Esophagus muscularis mucosa (tissue), 4 donors: ENCODE measurements around the gene PEX14. TPM values are rescaled to one million over a fixed set of nuclear protein-coding genes. Genes with fewer than 3 reads are reported as not detected.

Source experiments
- DNase-seq: peaks from one replicate; pipeline ENCODE4 v3.0.0-alpha.2; 2017; ENCODE audit errors: extremely low spot score
- H3K27ac ChIP-seq, 4 donors: fragments of 200-600 bp; sonication (generic); replicated peaks in 1 of 4; 1 replicate in 3 of 4; 2 replicates in 1 of 4; pipeline ENCODE4 v1.5.1; 2016 to 2019; ENCODE audit warnings: mild to moderate bottlenecking in 1 of 4
- H3K27me3 ChIP-seq, 4 donors: fragments of 200-600 bp; sonication (generic); one replicate each; pipeline versions ENCODE4 v1.5.1 to v1.6.0; 2016 to 2019
- H3K36me3 ChIP-seq, 4 donors: fragments of 200-600 bp; sonication (generic); one replicate each; pipeline ENCODE4 v1.5.1; 2016 to 2019
- H3K4me1 ChIP-seq, 4 donors: fragments of 200-600 bp; sonication (generic); one replicate each; pipeline ENCODE4 v1.5.1; 2016 to 2019
- H3K4me3 ChIP-seq, 4 donors: fragments of 200-600 bp; sonication (generic); 1 replicate in 2 of 4; 2 replicates in 2 of 4; pipeline ENCODE4 v1.5.1; 2016 to 2019; ENCODE audit warnings: mild to moderate bottlenecking in 4 of 4, moderate library complexity in 1 of 4
- H3K9me3 ChIP-seq, 4 donors: fragments of 200-600 bp; sonication (generic); 1 replicate in 3 of 4; 2 replicates in 1 of 4; pipeline ENCODE4 v1.5.1; 2016 to 2019
- EP300 ChIP-seq: sonication (generic); formaldehyde crosslinking; IDR thresholded peaks from one replicate; pipeline ENCODE4 v1.6.1; 2017; ENCODE audit warnings: antibody characterized with exemption
- POLR2A ChIP-seq: fragments of 450-650 bp; IDR thresholded peaks from one replicate; pipeline ENCODE4 v1.6.1; 2017; ENCODE audit warnings: antibody characterized with exemption, moderate library complexity, mild to moderate bottlenecking, low read depth
- POLR2AphosphoS5 ChIP-seq, 2 donors: sonication (generic); formaldehyde crosslinking; IDR thresholded peaks; one replicate each; pipeline ENCODE4 v1.6.1; 2017; ENCODE audit warnings: antibody characterized with exemption in 2 of 2
- WGBS: methylation state at CpG from one replicate; pipeline ENCODE4 v1.1.5; 2018; 5-methylcytosine and 5-hydroxymethylcytosine counted together
- intact Hi-C: fragments of 100-400 bp; cut with DNase I; formaldehyde crosslinking; loops from one replicate; pipeline ENCODE4 v1.15.1; 2023
- total RNA-seq, 4 donors: library from RNA; depleted of rRNA; stranded (reverse); fragments of >200 nt; gene quantifications; one replicate each; pipeline versions ENCODE4 v1.1.0 to v1.2.1, GENCODE V29; 2016
- TF ChIP-seq, protein P1 (sequence below), 3 experiments: fragments of 200-600 bp in 2 of 3; fragments of 450-650 bp in 1 of 3; sonication (generic) in 2 of 3; IDR thresholded peaks; one replicate each; pipeline ENCODE4 v1.5.1; 2017 to 2019; ENCODE audit warnings: antibody characterized with exemption in 3 of 3, mild to moderate bottlenecking in 2 of 3, moderate library complexity in 1 of 3

Gene PEX14
- total RNA-seq, 4 donors from 2014 or later: 16.2 to 24.2 (median 20.1) TPM

DNA sequence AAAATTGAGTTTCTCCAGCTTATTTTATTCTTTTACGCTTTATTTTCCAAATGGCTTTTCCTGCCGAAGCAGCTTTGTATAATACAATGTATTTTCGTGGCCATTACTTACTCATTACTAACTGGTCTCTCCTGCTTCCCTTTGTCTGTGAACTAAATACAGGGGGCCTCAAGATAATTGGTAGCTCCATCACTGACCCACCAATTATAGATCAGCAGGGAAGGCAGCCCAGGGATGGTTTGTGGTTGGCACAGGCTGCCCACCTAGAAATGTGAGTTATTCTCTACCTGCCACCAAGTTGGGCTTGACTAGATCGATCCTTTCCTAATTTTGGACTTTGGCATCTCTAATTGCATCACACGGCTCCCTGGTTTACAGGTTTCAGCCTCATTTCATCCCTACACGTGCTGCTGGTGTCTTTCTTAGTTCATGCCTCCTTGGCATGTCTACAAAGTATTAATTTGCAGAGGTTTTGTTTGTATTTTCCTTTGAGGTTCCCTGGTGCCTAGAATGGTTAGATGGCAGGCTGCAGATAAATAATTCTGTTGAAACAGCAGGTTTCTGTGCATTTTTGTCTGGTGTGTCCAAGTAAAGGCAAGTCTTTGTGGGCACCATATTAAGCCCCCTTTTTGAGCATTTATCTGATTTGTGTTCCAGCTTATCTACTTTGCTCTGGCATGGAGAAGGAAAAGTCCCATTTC, 35.2 kb downstream of the PEX14 start:
- intact Hi-C loops: loop anchor here (5.0 kb wide), 2 partner anchors 287 to 357 kb away; partner anchors contain the start of gene CASZ1
- WGBS: 79% methylated on average over 6 of the region's 6 CpGs
- H3K27ac ChIP-seq: peak overlapping the region in 1 of 4 donors; percentile 23

GRCh38 chr1:10510520-10511493, 36.1 kb downstream of the PEX14 start:
- Histone ChIP-seq H3K4me1 (peaks cover 25 to 74% (median 62%) of the 10 kb centered on the region in 4 donors), H3K27ac (peak overlapping the region in 2 of 4 donors; percentile 16 to 23), H3K36me3 (no peaks in the 10 kb centered on the region), H3K9me3 (no peaks in the 10 kb centered on the region), H3K4me3 (no peak overlapping the region), H3K27me3 (no peaks in the 10 kb centered on the region)
- TF ChIP-seq POLR2A (no peak), EP300 (no peak), POLR2AphosphoS5 (IDR thresholded peaks at IDR 0.05) (peak in 1 of 2 donors; percentile 40)
- TF ChIP-seq, protein P1, sequence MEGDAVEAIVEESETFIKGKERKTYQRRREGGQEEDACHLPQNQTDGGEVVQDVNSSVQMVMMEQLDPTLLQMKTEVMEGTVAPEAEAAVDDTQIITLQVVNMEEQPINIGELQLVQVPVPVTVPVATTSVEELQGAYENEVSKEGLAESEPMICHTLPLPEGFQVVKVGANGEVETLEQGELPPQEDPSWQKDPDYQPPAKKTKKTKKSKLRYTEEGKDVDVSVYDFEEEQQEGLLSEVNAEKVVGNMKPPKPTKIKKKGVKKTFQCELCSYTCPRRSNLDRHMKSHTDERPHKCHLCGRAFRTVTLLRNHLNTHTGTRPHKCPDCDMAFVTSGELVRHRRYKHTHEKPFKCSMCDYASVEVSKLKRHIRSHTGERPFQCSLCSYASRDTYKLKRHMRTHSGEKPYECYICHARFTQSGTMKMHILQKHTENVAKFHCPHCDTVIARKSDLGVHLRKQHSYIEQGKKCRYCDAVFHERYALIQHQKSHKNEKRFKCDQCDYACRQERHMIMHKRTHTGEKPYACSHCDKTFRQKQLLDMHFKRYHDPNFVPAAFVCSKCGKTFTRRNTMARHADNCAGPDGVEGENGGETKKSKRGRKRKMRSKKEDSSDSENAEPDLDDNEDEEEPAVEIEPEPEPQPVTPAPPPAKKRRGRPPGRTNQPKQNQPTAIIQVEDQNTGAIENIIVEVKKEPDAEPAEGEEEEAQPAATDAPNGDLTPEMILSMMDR (IDR thresholded peaks at IDR 0.05): no peak
- no peak for DNase-seq
- WGBS: 36% methylated on average over 12 of the region's 12 CpGs
- intact Hi-C loops: loop anchor here (5.0 kb wide), 2 partner anchors 286 to 356 kb away; partner anchors contain the start of gene CASZ1

More for the DNA sequence above, 35.2 kb downstream of the PEX14 start:
- TF ChIP-seq POLR2A (no peak), POLR2AphosphoS5 (IDR thresholded peaks at IDR 0.05) (no peak), EP300 (no peak)
- TF ChIP-seq, protein P1 (IDR thresholded peaks at IDR 0.05): no peak
- DNase-seq: no peak
- H3K27me3 ChIP-seq: no peaks in the 10 kb centered on the region
- no peaks in the 10 kb centered on the region for H3K36me3 ChIP-seq
- no peaks in the 10 kb centered on the region for H3K9me3 ChIP-seq
- H3K4me1 ChIP-seq: peaks cover 21 to 67% (median 54%) of the 10 kb centered on the region in 4 donors
- no peak overlapping the region for H3K4me3 ChIP-seq

DNA sequence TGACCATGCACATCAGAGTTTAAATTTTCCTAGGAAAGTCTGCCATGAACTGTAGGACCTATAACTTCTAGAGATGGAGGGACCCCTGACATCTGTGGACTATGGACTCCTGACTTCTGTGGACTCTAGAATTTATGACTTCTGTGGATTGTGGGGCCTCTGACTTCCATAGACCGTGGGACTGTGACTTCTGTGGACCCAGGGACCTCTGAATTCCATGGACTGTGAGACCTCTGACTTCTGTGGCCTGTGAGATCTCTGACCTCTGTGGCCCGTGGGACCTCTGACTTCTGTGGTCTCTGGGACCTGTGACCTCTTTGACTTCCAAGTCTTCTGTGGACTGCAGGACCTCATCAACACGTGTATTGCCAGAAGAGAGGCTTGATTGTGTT, 36.7 kb downstream of the PEX14 start:
- Histone ChIP-seq H3K4me1 (peaks cover 26 to 81% (median 67%) of the 10 kb centered on the region in 4 donors), H3K27ac (peak overlapping the region in 1 of 4 donors; percentile 11), H3K36me3 (no peaks in the 10 kb centered on the region), H3K4me3 (no peak overlapping the region), H3K27me3 (no peaks in the 10 kb centered on the region), H3K9me3 (no peaks in the 10 kb centered on the region)
- TF ChIP-seq EP300 (no peak), POLR2AphosphoS5 (IDR thresholded peaks at IDR 0.05) (no peak), POLR2A (no peak)
- TF ChIP-seq, protein P1 (IDR thresholded peaks at IDR 0.05): no peak
- WGBS: 58% methylated on average over 2 of the region's 3 CpGs
- DNase-seq: no peak
- intact Hi-C loops: loop anchor here (5.0 kb wide), 2 partner anchors 286 to 356 kb away; partner anchors contain the start of gene CASZ1

DNA sequence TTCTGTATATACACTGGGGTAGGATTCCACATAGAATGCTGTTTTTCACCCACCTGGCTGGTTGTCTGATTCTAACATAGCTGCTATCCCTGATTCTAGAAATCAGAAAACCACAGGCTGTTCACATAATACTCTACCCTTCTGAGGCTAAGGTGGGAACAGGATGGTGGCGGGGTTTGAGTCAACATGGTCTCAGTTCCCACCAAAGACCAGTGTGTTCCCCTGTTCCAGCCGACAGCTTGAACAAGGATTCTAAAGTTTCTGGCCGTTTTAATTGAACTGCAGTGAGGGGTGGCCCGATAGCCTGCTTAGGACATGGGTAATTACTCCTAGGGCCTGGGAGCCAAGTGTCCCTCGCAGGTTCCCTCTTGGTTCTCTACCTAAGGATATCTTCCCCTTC, 38.4 kb downstream of the PEX14 start:
- intact Hi-C loops: loop anchor here (5.0 kb wide), 2 partner anchors 284 to 354 kb away; partner anchors contain the start of gene CASZ1
- no peaks in the 10 kb centered on the region for H3K9me3 ChIP-seq
- H3K4me1 ChIP-seq: peaks cover 31 to 76% (median 67%) of the 10 kb centered on the region in 4 donors
- peak overlapping the region in 1 of 4 donors; percentile 20 for H3K27ac ChIP-seq
- no peaks in the 10 kb centered on the region for H3K27me3 ChIP-seq
- no peaks in the 10 kb centered on the region for H3K36me3 ChIP-seq
- no peak overlapping the region for H3K4me3 ChIP-seq
- TF ChIP-seq POLR2AphosphoS5 (IDR thresholded peaks at IDR 0.05) (no peak), EP300 (no peak), POLR2A (no peak)
- TF ChIP-seq, protein P1 (IDR thresholded peaks at IDR 0.05): no peak
- DNase-seq: no peak
- 90% methylated on average over 2 of the region's 5 CpGs for WGBS
